Activated T-cell treated with anti-CD3 and anti-CD28 coated beads for 24 hours (primary cell): ENCODE results near the gene TBK1.

Source experiments
- DNase-seq: peaks from one replicate; pipeline ENCODE4 v3.0.0-alpha.2; 2020; ENCODE audit warnings: low read depth

Gene TBK1

DNA sequence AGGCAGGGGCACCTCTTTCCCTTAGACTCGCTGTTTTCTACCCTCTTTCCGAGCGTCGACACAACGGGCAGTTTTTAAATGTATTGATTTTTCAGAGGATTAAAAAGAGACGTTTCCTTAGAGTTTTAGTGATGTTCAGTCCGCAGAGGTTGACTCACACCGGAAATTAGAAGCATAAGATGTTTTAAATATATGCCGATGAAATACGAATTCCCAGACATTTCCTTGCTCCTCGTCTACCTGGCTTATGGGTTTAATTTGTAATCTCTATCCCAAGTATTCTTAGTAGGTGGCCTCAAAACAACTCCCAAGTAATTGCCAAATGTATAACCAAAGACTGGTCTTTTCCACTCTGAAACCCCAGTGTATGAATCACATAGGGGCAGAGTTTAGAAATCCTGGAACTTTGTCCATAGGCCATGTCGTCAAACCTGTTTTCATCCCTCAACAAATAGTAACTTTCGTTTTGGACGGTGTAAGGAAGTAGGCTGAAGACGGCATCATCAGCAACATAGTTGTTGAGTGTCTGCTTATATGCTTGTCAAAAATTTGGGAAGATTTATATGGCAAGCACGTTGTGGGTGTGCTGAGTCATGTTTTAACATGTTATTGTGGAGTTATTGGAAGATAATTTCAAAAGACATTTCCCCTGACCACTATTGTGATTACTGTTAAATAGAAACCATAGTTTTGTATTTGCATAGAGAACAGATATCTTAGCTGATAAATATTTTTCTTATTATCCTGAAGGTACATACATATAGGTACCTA is 824 bp downstream of the TBK1 start:
- DNase-seq = no peak

DNA sequence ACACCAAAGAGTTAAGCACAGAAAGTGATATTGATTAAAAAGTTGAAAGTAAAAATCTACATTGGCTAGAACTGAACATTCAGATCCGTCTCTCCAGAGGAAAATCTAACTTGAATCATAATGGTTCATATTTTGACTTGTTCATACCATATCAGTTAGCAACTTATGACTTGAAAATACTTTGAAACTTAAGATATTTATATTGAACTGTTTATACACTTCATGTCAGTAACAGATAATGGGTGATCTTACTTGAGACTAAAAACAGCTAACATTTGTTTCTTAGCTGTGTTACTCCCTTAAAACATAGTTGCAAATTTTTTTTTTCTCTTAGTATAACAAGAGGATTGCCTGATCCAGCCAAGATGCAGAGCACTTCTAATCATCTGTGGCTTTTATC is 3.6 kb downstream of the TBK1 start:
- DNase-seq = no peak

DNA sequence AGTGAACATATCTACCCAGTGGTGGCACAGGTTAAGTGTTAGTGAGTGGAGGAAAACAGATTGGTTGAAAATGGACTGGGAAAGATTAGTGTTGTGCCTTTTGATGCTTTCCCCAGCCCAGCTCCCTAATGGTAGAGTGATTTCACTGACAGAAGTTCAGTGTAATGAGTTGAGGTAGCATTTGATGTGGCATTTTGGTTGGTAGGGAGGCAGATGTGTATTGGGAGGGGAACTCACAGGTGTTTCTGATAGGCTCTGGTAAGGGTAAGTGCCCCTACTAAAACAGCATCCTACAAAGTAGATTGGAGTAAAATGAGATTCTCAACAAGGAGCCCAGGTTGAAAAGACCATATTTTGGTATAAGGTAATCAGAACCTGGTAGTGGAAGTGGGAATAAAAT is 4.2 kb downstream of the TBK1 start:
- no peak for DNase-seq

DNA sequence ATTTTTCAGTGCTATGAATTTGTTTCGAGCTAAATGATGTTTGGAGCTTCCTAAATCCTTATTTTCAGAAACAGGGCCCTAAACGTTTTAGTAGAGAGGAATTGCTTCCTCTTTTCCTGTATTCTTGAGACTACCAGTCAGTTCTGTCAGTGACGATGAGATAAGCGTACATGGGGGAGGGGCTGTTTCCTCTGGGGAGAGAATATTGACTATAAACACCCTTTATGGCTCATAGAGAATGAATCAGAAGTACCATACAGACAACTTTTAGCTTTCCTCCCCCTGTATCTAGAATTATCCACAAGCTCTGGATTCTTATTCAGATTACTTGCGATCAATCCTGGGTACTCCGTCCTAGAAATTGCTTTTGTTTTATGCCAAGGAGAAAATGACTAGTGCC is 5.1 kb downstream of the TBK1 start:
- DNase-seq = no peak

DNA sequence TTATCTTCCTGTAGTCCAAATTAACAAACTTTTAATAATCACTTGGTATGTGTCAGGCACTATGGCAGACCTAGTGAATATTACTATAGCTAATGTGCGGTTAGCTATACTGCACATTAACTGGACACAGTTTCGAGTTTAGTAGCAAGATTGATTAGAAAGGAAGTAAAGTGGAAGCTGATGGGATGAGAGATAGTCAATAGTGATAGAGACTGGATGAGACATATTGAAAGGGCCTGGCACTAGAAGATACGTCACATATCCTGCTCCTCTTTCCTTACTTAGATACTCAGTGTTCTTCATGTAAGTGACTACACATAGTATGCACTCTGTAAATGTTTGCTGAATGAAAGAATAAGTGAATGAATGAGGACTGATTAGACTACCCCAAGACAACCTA is 5.5 kb downstream of the TBK1 start:
- no peak for DNase-seq

DNA sequence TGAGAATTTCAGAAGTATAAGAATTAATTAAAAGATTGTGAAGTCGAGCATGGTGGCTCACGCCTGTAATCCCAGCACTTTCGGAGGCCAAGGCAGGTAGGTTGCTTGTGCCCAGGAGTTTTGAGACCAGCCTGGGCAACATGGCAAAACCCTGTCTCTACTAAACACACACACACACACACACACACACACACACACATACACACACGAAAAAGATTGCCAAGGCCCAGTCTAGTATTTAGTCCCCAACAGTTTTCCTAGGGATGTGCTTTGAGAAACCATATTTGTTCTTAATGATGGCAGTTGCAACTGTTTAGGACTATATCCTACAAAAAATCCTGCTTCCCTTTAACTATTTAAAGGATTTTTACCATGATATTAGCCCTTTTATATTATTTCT is 6.0 kb downstream of the TBK1 start:
- no peak for DNase-seq

DNA sequence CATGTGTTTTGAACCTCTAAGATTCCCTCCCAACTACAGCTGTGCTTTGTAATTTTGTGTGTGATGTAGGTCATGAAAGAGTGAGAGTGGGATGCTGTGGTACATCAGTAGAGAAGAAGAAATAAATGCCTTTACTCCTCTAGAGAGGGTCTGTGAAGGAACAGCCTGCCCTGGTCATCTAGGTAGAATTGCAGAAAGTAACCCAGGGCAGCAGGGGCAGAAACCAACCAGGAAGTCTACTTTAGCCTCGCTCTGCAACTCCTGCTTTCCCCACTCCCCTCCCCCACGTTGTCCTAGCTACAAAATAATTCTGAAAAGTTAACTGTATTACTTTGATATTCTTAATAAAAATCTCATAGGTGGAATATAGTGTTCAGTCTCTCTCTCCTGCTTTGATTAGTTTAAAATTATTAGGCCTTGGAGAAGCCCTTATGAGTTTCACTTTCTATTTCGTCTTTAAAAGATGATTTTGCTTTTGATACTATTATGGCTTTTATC is 7.5 kb downstream of the TBK1 start:
- DNase-seq = no peak

DNA sequence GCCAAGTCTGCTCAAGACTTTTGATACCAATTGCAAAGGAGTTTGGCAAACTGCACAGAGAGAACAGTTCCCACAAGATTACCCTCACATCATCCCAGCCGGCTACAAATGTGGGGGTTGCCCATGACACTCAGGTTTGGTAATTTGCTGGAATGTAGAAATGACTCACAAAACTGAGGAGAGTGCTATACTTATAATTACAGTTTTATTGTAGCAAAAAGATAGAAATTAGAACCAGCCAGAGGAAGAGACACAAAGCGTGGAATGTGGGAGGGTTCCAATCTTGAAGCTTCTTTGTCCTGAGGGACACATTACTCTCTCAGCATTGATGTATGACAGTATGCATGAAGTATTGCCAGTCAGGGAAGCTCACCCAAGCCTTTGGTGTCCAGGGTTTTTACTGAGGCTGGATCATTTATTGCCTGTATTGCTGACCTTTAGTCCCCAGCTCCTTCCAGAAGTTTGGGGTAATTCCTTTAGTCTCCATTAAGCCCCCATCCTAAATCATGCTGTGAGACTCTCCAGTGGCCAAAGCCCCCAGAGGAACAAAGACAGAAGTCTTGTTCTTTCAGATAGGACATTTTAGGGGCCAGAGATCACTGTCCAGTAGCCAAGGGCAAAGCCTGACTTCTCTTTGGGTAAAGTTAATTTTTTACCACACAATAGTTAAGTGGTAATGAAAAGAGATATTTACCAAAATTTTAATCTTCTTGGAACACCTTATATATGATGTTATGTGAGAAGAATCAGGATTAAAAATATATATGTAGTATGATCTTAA is 9.9 kb downstream of the TBK1 start:
- no peak for DNase-seq

DNA sequence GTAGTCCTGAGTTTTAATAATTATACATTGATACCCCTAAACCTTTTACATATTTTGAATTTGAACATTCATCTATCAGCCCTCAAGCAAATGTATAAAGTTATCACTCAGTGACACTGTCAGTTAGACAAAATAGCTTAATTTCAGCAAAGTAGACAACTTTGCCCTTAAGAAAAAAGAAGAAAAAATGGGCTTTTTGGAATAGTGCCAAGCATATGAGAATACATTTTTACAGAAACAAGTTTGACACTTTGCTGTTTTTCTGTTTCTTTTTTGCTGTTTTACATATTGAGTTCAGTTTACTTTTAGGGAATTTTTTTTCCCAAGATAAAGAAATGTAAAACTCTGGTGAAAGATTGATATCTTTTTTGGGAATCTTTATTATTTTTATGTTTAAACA is 14.3 kb downstream of the TBK1 start:
- DNase-seq = no peak

DNA sequence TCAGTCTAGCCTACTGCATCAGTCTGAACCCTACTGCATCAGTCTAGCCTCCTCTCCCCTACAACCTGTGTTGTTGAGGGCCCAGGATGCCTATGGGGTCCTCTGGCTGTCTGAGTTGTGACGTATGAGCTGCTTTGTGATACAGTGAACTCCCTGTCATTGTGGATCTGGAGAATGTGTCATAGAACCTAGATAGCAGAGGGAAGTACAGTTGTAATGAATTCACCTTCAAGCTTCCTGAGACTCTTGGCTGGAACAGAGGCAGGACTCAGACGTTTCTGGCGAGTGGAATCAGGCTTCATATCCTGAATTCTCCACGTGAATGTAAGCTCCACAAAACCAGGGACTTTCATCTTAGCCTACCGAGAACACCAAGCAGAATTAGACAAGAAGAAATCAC is 17.0 kb downstream of the TBK1 start:
- DNase-seq = no peak

DNA sequence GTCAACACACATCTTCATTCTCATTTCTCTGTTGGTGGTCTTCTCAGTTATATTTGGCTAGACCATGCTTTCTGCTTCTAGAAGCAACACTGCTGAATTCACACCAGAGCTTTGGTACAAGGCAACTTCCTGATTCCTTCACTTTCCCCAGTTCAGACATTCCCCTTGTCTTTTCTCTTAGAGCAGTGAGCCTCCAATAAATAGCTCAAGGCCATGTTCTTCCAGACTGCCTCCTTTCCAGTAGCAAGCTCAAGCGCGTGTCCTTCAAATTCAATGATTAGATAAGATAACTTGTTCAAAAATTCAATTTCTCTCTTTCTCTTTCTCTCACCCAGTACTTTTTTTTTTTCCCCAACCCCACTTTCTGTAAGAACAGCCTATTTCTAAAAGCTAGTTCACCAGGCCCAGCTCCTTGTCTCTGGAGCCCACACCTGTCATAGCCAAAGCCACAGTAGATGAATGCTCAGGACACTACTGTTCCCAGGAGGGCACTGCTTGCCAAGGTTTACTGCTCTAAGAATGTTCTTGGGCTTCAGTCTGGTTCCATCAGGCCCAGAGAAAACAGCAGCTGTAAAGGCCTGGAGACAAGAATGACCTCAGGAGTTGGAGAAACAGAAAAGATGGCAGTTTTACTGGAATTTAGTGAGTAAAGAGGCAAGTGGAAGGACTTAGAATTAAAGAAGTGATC is 17.7 kb downstream of the TBK1 start:
- DNase-seq = no peak

DNA sequence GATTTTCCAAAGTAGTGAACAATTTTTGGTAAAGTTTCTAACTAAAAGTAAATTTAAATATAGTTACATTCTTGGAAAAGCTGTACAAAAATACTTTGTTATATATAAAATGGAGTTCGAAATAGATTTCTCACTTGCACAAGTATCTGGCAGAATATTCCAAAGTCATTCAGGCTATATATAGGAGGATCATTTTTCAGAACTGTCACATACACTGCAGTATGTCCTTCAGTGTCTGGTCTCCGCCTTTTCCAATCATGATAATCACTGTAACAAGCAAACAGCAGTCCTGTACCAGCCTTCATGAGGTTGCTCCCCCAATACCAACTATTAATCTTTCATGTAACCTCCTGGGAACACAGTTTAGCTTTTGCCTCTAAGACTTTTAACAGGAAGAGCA is 18.6 kb downstream of the TBK1 start:
- no peak for DNase-seq

DNA sequence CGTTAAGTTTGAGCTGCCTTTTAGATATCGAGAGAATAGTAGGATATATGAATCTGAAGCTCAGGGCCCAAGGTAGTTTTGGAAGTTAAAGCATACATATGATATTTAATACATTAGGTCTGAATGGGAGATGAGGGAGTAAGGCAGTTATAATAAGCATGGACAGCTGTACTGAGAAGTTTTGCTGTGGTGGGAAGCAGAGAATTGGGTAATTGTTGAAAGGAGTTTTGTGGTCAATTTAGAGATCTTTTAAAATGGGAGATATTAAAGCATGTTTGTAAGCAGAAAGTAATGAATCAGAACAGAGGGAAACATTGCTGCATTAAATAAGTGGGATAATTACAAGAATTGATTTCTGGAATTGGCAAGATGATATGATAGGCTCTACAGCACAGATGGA is 21.3 kb downstream of the TBK1 start:
- no peak for DNase-seq

DNA sequence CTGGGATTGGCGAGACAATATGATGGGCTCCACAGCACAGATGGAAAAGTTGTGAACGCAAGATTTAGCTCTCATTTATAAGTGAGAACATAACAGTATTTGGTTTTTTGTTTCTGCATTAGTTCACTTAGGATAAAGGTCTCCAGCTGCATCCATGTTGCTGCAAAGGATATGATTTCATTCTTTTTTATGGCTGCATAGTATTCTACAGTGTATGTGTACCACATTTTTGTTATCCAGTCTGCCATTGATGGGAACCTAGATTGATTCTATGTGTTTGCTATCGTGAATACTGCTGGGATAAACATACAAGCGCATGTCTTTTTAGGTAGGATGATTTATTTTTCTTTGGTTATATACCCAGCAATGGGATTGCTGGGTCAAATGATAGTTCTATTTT is 23.6 kb downstream of the TBK1 start:
- no peak for DNase-seq

DNA sequence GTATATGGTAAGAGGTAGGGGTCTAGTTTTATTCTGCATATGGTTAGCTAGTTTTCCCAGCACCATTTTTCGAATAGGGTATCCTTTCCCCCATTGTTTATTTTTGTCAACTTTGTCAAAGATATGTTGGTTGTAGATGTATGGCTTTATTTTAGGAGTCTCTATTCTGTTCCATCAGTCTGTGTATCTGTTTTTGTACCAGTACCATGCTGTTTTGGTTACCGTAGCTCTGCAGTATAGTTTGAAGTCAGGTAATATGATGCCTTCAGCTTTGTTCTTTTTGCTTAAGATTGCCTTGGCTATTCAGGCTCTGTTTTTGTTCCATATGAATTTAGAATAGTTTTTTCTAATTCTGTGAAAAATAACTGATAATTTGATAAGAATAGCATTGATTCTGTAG is 24.9 kb downstream of the TBK1 start:
- DNase-seq = no peak

DNA sequence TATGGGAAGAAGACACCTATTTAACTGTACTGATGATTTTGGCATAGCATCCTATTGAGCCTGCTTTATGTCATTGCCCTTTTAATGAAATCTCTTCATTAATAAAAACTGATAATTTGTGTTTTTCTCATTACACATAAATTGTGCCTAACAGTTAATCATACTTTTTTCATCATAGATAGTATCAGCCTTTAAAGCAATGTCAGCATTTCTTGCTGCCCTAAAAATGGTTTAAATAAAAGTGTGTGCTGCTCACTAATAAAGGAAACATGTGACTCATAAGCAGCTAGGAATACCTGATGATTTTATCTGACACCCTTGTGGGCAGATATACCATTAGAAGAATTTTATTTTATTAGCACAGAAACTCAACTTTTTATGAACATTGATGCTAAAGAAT is 26.7 kb downstream of the TBK1 start:
- DNase-seq = no peak

DNA sequence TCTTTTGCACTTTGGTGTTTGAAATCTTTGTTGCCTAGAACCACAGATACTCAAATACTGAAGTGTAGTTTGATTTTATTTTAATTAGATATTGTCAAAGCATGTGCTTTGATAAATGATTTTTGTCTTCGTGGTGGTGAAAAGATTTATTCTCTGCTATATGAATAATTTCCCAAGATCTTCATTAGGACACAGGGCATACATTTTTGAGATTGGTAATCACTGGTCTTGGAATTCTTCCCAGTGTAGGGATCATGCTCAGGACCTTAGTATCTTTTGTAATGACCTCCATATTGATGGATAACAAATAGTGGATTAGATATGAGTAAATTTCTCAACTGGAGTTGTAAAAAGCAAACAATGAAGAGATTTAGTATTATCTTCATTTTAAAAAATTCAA is 28.2 kb downstream of the TBK1 start:
- no peak for DNase-seq

DNA sequence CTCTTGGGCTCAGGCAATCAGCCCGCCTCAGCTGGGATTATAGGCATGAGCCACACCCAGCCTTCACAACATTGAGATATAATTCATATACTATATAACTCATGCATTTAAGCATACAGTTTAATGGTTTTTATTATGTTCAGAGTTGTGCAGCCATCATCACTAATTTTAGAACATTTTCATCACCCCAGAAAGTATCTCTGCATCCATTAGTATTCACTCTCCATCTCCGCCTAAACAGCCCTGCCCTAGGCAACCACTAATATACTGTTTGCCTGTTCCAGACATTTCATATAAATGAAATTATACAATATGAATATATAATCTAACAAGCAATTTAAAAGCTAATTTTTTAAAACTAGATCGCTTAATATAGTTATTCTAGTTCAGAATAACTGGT is 34.7 kb downstream of the TBK1 start:
- no peak for DNase-seq

DNA sequence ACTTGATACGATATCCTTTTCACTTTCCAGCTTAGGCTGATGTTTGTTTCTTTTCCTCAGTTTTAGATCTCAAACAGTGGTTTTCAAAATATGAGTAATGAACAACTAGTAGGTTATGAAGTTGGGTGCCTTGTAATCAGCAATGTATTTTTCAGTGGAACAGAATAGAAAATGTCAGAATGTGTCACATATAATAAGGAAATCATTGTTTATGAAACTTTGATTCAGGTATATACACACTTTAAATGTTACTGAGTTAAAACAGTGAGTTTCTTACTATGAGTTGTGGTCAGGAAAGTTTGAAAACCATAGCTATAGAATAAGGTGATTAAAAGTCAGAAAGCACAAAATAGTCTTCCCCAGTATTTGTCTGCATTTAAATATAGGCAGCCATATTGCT is 39.8 kb downstream of the TBK1 start:
- DNase-seq = no peak

DNA sequence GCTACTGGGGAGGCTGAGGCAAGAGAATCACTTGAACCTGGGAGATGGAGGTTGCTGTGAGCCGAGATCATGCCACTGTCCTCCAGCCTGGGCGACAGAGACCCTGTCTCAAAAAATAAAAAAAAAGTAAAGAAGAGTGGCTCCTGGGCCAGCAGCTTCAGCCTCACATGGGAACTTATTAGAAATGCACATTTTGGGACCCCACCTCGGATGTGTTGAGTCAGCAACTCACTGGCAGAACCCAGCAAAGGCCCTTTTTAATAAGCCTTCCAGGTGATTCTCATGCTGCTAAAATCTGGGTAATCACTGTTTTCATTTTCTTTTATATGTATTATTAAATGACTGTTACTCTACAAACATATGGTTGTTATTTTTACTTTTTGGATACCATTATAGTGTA is 41.6 kb downstream of the TBK1 start:
- DNase-seq = no peak

DNA sequence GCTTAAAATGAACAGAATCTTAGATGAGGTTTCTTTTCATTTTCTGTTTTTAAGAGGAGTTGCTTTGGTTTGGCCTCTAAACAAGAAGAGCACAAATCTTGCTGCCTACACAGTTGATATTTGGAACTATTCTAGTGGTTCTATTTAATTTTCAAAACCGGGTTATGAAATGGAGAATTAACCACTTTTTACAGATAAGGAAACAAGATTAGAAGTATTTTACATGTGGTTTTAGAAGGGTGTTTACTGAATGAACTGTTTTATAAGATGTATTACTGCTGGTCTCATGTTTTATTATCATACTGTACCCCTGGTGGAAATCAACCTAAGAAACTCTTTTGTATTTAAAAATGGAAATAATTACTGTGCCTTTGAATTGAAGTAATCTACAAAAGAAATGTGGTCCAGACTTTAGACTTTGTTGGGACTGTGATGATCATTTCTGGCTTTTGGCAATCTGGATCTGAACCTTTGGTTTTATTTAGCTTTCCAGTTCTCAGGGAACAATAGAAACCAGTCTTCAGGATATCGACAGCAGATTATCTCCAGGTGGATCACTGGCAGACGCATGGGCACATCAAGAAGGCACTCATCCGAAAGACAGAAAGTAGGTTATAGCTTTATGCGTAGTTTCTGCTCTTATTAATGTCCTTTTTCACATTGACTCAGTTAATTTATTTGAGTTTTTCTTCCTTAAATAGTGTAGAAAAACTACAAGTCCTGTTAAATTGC is 43.2 kb downstream of the TBK1 start:
- no peak for DNase-seq

DNA sequence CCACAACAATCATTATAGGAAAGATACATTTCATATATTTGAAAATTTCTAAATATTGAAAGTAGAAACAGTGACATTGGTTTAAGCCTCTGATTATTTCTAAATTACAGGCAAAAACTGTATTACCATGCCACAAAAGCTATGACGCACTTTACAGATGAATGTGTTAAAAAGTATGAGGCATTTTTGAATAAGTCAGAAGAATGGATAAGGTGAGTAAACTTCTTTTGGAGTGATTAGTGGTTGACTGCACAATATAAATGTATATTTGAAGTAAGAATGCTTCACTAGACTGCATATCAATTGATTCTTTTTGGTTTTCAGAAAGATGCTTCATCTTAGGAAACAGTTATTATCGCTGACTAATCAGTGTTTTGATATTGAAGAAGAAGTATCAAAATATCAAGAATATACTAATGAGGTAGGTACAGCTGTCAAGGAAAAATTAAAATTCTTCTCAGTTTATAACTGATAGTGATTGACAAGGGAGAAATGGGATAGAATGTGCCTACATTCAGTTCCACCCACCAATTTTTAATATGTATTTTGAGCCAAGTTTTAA is 45.0 kb downstream of the TBK1 start:
- DNase-seq = no peak
